Neural progenitor cell (in vitro differentiated cells): ENCODE measurements around the gene MYPOP.

Experiments used
- EZH2 ChIP-seq: fragments of 200-600 bp; sonication (generic); IDR thresholded peaks from 2 replicates; pipeline ENCODE4 v1.6.1; 2017; ENCODE audit warnings: antibody characterized with exemption, mild to moderate bottlenecking, moderate library complexity
- EZH2phosphoT487 ChIP-seq: fragments of 200-600 bp; sonication (generic); IDR thresholded peaks from 2 replicates; pipeline ENCODE4 v1.6.1; 2017; ENCODE audit warnings: antibody characterized with exemption
- TF ChIP-seq, protein P1 (sequence below): fragments of 200-600 bp; sonication (generic); IDR thresholded peaks from 2 replicates; pipeline ENCODE4 v1.5.1; 2017; ENCODE audit warnings: antibody characterized with exemption, mild to moderate bottlenecking

DNA sequence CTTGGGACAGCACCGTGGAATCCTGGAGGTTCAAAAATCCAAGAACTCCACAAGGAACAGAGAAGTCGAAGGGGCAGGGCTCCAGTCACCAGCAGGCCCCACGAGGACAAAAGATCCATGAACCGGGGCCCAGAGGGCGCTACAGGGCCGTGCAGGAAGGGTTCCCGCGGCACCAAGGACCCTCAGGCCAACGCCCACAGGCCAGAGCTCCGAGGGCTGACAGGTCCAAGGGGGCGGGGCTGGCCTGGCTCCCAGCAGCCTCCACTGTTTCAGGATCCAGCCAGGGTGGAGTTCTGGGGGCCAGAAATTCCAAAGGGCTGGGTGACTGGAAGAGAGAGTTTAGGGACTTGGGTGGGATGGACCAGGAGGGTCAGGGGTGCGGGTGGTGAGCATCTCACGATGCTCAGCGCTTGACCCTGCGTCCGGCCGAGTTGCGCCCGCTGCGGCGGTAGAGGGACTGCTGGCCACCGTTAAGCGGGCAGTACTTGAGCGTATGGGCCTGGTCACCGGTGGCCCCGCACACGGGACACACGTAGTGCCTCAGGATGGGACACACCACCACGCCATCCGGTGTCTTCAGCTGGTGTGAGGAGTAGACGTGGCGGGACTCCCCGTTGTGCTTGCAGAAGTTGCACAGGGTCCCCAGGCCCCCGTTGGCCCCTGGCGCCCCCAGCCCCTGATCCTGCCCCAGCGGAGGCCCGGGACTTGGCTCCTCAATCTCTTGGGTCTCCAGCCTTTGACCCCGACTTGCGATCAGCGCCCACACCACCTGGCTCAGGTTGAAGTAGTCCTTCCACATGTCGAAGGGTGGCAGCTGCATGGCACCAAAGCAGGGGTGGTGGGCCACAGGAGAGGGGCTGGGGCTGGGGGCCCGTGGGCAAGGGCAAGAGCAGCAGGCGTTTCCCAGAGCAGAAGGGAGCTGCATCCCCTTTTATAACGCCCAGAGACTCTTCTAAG is 11.7 kb upstream of the MYPOP start, which contains the start of gene NANOS2:
- TF ChIP-seq, protein P1, sequence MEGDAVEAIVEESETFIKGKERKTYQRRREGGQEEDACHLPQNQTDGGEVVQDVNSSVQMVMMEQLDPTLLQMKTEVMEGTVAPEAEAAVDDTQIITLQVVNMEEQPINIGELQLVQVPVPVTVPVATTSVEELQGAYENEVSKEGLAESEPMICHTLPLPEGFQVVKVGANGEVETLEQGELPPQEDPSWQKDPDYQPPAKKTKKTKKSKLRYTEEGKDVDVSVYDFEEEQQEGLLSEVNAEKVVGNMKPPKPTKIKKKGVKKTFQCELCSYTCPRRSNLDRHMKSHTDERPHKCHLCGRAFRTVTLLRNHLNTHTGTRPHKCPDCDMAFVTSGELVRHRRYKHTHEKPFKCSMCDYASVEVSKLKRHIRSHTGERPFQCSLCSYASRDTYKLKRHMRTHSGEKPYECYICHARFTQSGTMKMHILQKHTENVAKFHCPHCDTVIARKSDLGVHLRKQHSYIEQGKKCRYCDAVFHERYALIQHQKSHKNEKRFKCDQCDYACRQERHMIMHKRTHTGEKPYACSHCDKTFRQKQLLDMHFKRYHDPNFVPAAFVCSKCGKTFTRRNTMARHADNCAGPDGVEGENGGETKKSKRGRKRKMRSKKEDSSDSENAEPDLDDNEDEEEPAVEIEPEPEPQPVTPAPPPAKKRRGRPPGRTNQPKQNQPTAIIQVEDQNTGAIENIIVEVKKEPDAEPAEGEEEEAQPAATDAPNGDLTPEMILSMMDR: peak; percentile 59
- no peak for TF ChIP-seq EZH2
- TF ChIP-seq EZH2phosphoT487: no peak
